Liver (tissue), 3 donors: ENCODE results near the gene GABARAP.

ENCODE experiments used
- CTCF ChIP-seq: fragments of 150-350 bp; IDR thresholded peaks from 2 replicates; pipeline ENCODE4 v1.5.1; 2017; ENCODE audit warnings: improper control_type of control experiment, low read depth, low read length; ENCODE audit not compliant: missing input control
- JUND ChIP-seq, 2 donors: IDR thresholded peaks; 2 replicates each; pipeline ENCODE4 v1.6.1; 2016; ENCODE audit warnings: antibody characterized with exemption in 2 of 2
- NR2F2 ChIP-seq: IDR thresholded peaks from 2 replicates; pipeline ENCODE4 v1.6.1; 2016; ENCODE audit warnings: antibody characterized with exemption
- TF ChIP-seq, protein P1 (sequence below): IDR thresholded peaks from 2 replicates; pipeline ENCODE4 v1.6.1; 2016; ENCODE audit warnings: antibody characterized with exemption
- donor health status: healthy.
- donor health status: healthy.

DNA sequence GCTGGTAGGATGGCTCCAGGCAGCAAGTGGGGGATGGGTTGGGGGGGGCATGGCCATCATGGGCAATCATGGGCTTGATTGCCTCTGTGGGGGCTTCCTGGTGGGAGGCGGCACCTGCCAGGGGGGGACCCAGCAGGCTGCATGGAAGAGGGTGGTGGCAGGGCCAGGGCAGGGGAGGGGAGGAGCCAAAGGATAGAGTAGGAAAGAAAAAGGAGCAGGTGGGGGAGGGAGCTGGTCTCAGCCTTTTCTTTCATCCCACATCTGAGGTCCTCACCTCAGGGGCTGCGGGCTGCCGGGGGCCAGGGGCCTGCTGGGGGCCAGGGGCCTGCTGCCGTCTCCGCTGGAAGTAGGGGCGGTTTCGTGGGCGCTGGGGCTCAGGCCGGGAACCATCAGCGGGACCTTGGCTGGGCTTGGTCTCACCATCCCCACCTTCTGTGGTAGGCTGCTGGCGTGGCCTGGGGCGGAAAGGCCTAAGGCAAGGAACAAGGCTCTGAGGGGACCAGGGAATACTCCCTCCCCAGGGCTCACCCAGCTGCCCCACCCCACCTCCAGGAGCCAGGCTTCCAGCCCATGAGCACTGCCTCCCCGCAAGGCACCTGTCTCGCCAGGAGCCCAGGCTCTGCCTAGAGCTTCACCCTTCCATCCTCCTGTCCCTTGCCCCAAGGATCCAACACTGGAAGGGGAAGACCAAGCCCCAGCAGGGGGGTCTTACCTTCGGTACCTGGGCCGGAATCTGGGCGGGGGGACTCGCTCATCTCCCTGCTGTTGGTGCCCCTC is 47.2 kb upstream of the GABARAP start:
- TF ChIP-seq CTCF (no peak), NR2F2 (no peak), JUND (IDR thresholded peaks at IDR 0.05) (no peak)
- TF ChIP-seq, protein P1, sequence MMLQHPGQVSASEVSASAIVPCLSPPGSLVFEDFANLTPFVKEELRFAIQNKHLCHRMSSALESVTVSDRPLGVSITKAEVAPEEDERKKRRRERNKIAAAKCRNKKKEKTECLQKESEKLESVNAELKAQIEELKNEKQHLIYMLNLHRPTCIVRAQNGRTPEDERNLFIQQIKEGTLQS = no peak
